GM06990 (cell line): Measurements from ENCODE around the gene CCM2.

Experiments
- DNase-seq: peaks from one replicate; pipeline ENCODE4 v3.0.0-alpha.2; 2011; ENCODE audit not compliant: insufficient read length; ENCODE audit errors: extremely low read depth
- H3K27me3 ChIP-seq: replicated peaks from 2 replicates; pipeline ENCODE4 v1.6.0; 2011; ENCODE audit warnings: low read length; ENCODE audit not compliant: control insufficient read depth, insufficient read depth
- H3K36me3 ChIP-seq: 2 replicates; pipeline ENCODE4 v1.5.1; 2011; ENCODE audit warnings: low read length; ENCODE audit not compliant: control insufficient read depth, insufficient read depth
- H3K4me3 ChIP-seq: replicated peaks from 2 replicates; pipeline ENCODE4 v1.5.1; 2011; ENCODE audit warnings: low read depth, mild to moderate bottlenecking, control low read depth, low read length
- CTCF ChIP-seq: IDR thresholded peaks from 2 replicates; pipeline ENCODE4 v1.5.1; 2011; ENCODE audit warnings: low read length, control low read depth, mild to moderate bottlenecking, inconsistent platforms; ENCODE audit not compliant: insufficient read depth, poor library complexity, severe bottlenecking

Gene CCM2

DNA sequence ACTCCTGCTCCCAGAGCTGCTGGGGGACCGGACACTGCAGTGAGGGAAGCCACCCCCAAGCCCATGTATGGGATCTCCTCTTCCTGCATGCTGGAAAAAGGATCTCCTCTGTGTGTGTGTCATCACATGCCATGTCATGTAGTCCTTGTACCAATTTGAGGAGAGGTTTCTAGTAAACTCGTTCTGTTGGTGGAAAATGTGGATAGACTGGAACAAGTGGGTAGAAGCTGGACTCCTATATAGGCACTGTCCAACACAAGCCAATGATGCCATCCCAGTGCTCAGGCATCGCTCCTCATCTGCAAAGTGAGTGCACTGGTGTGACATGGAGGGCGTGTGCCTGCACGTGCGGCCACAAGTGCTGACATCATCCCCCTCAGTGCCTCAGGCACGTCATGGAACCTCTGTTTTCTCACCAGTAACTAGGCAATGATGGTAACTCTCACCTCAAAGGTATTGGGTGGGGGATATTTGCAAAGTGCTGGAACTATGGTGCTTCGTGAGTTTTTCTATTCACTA, 40.5 kb upstream of the CCM2 start:
- TF ChIP-seq CTCF: no peak
- Histone ChIP-seq H3K27me3 (no peaks in the 10 kb centered on the region), H3K4me3 (no peak overlapping the region), H3K36me3 (peaks cover 12% of the 10 kb centered on the region)
- DNase-seq: no peak

- TF ChIP-seq CTCF: no peak
- H3K27me3 ChIP-seq: no peaks in the 10 kb centered on the region
- no peak for DNase-seq
- peaks cover 17% of the 10 kb centered on the region for H3K36me3 ChIP-seq
- no peak overlapping the region for H3K4me3 ChIP-seq
These were observed 39.9 kb upstream of the CCM2 start for GRCh38 chr7:44960011-44960580.

DNA sequence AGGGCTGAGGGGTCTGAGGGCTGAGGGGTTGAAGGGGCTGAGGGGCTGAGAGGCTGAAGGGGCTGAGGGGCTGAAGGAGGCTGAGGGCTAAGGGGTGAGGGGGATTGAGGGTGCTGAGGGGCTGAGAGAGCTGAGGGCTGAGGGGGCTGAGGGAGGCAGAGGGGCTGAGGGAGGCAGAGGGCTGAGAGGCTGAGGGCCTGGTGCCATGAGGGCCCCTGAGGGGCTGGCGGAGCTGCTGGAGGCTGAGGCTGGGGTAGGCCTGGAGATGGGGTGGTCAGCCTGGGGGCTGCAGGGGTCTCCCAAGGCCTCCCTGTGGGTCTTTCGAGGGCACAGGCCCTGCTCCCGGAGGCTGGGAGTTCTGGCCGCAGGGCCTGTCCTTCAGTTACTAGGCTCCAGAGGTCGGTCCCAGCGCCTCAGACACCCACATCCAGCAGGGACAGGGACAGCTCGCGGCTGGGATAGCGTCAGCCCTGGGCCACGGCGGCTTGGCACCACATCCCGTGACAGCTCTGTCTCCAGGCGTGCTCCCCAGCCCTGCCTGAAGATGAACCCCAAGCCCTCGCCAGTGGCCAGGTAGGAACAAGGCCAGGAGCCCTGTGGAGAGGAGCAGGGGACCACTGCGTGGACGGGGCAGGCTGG, 38.0 kb upstream of the CCM2 start:
- no peak for TF ChIP-seq CTCF
- no peak for DNase-seq
- H3K4me3 ChIP-seq: no peak overlapping the region
- peaks cover 36% of the 10 kb centered on the region for H3K36me3 ChIP-seq
- no peaks in the 10 kb centered on the region for H3K27me3 ChIP-seq

DNA sequence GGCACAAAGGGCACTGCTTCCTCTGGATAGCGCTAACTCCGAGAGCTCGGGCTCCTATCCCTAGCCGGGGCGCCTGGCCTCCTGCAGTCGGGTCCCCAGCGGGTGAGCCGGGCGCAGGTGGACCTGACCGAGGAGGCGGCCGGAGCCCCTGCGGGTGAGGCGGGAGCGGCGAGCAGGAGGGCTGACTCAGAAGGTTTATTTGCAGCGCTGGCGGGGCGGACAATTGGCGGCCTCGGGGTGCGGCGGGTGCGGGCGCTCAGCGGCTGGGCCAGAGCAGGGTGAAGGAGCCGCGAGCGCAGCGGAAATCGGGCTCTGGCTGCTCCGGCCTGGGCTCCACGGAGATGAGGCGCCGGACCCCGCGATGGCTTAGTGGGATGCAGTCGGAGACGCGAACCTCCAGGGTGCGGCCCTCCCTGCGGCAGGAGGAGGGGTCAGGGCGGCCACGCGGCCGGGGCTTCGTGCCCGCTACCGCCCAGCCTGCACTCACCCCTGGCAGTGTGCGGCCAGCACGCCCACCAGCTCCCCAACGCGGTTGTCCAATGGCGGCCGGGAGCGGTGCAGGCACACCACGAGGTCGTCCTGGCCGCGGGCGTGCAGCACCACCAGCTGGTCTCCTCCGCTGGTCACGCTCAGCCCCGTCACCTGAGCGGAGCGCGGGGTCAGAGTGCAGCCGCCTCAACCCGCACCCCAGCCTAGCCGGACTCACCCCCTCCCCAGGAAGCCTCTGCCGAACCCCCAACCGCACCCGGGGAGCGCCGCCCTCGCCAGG, 37.3 kb upstream of the CCM2 start:
- Histone ChIP-seq H3K27me3 (no peaks in the 10 kb centered on the region), H3K4me3 (no peak overlapping the region), H3K36me3 (peaks cover 43% of the 10 kb centered on the region)
- TF ChIP-seq CTCF: no peak
- DNase-seq: no peak

DNA sequence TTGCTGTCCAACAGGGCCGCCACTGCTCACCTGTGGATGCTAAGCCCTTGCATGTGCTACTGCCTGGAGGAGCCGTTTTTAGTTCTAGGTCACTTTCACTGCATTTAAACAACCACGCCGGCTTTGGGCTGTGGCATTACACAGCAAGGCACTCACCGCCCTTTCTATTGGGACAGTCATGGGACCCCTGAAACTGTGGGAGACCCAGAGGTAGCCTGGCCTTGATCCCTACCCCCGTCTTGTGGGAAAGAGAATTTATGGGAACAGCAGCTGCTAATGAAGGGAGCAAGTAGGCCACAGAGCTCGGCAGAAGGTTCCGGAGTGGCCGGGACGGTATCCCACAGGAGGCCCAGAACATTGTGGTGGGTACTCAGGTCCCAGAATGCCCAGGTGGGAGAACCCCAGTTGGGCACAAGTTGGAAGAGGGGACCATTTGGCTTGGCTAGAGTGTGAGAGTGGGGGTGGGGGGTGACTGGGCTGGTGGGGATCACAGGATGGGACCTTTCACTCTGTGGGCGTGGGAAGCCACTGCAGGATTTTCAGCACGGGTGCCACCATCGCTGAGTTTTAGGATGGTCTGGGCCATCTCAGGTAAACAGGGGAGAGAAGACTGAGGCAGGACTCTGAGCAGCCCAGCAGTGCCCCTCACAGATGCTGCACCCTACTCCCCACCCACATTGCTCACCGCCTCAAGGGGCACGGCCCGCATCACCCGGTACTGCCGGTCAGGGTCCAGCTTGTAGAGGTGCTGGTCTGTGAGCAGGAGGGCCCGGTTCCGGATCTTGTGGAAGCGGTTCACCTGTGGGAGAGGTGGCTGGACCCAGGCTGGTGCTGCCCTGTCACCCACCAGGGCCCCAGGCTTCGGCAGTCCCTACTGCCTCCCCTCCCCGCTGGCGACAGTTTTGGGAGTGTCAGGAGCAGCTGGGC, 36.4 kb upstream of the CCM2 start:
- H3K36me3 ChIP-seq: peaks cover 48% of the 10 kb centered on the region
- no peaks in the 10 kb centered on the region for H3K27me3 ChIP-seq
- H3K4me3 ChIP-seq: no peak overlapping the region
- no peak for TF ChIP-seq CTCF
- DNase-seq: no peak
